Cardiac septum (tissue), 1 donor: Measurements from ENCODE around the gene VOPP1. TPM values are rescaled to one million over a fixed set of nuclear protein-coding genes. Genes with fewer than 3 reads are reported as not detected.
"Not testable (repeated sequence)": the region's sequence is repeated elsewhere in the genome, so short reads cannot be mapped to it uniquely, and the experiment has no call there.

Experiments used
- DNase-seq: peaks from one replicate; pipeline ENCODE4 v3.0.0-alpha.2; 2020; ENCODE audit warnings: low spot score
- intact Hi-C: fragments of 100-400 bp; cut with DNase I; formaldehyde crosslinking; loops from one replicate; pipeline ENCODE4 v1.14.0; 2022
- long read RNA-seq: library from polyadenylated mRNA; unstranded; transcript quantifications from one replicate; pipeline ENCODE4 v2.0.0, GENCODE V29; 2021
- total RNA-seq: library from RNA; stranded (reverse); fragmentation: NEBNext Ultra II Directional; extraction: Animal tissue kit (Norgen Biotek cat#: 25700); gene quantifications from one replicate; pipeline ENCODE4 v1.2.1, GENCODE V29; 2021
- donor health status: DM: no; HTN: no; CAD: no.

VOPP1 gene
- 32.0 TPM for total RNA-seq
- long read RNA-seq, transcript VOPP1-201 (5 exons, 2,962 nt), result major isoform, 39 of 66 reads
- long read RNA-seq, partial matches to known transcripts, result 1 of 66 reads
- long read RNA-seq, other reads (novel, unspliced or antisense), result 26 of 66 reads

GRCh38 chr7:55572378-55573233, at the start of gene VOPP1:
VOPP1 (minus strand) TSS chr7:55572502; CDS start chr7:55572324, 178 bp downstream.
- peak; percentile 84 for DNase-seq
- intact Hi-C loops, result loop anchor here (2.0 kb wide), 1 partner anchor 206 kb away; no protein-coding TSS in a partner anchor

GRCh38 chr7:55618913-55619312, 46.6 kb upstream of the VOPP1 start:
- intact Hi-C loops, result no loop called here

GRCh38 chr7:55614365-55615064, 42.2 kb upstream of the VOPP1 start:
- intact Hi-C loops, result not testable (repeated sequence)

More at GRCh38 chr7:55618913-55619312, 46.6 kb upstream of the VOPP1 start:
- no peak for DNase-seq

GRCh38 chr7:55609726-55610125, 37.4 kb upstream of the VOPP1 start:
- DNase-seq, intact Hi-C loops: not testable (repeated sequence)

More at GRCh38 chr7:55614365-55615064, 42.2 kb upstream of the VOPP1 start:
- not testable (repeated sequence) for DNase-seq

GRCh38 chr7:55605661-55606060, 33.4 kb upstream of the VOPP1 start:
- DNase-seq, intact Hi-C loops: not testable (repeated sequence)

- intact Hi-C loops, result loop anchor here (5.0 to 10.0 kb wide), 2 partner anchors 166 to 323 kb away; no protein-coding TSS in a partner anchor
- not testable (repeated sequence) for DNase-seq
These were observed 25.7 kb upstream of the VOPP1 start for GRCh38 chr7:55597944-55598499.

- intact Hi-C loops, result loop anchor here (5.0 to 10.0 kb wide), 2 partner anchors 165 to 322 kb away; no protein-coding TSS in a partner anchor
- not testable (repeated sequence) for DNase-seq
These were observed 25.0 kb upstream of the VOPP1 start for GRCh38 chr7:55597214-55597739.

- no peak for DNase-seq
- intact Hi-C loops, result loop anchor here (5.0 to 10.0 kb wide), 2 partner anchors 163 to 321 kb away; no protein-coding TSS in a partner anchor
These were observed 23.2 kb upstream of the VOPP1 start for GRCh38 chr7:55595511-55595910.

- intact Hi-C loops, result loop anchor here (5.0 to 10.0 kb wide), 2 partner anchors 163 to 320 kb away; no protein-coding TSS in a partner anchor
- no peak for DNase-seq
These were observed 22.6 kb upstream of the VOPP1 start for GRCh38 chr7:55594870-55595269.

GRCh38 chr7:55594414-55594813, 22.1 kb upstream of the VOPP1 start:
- intact Hi-C loops, result loop anchor here (10.0 kb wide), 1 partner anchor 320 kb away; no protein-coding TSS in a partner anchor
- DNase-seq, result no peak

- intact Hi-C loops, result loop anchor here (10.0 kb wide), 1 partner anchor 319 kb away; no protein-coding TSS in a partner anchor
- no peak for DNase-seq
These were observed 21.4 kb upstream of the VOPP1 start for GRCh38 chr7:55593515-55594318.

- intact Hi-C loops, result loop anchor here (10.0 kb wide), 1 partner anchor 318 kb away; no protein-coding TSS in a partner anchor
These were observed 20.8 kb upstream of the VOPP1 start for GRCh38 chr7:55593172-55593514.

GRCh38 chr7:55592492-55592891, 20.2 kb upstream of the VOPP1 start:
- intact Hi-C loops, result loop anchor here (10.0 kb wide), 1 partner anchor 318 kb away; no protein-coding TSS in a partner anchor
- no peak for DNase-seq

More at GRCh38 chr7:55593172-55593514, 20.8 kb upstream of the VOPP1 start:
- DNase-seq, result no peak

GRCh38 chr7:55591282-55591931, 19.1 kb upstream of the VOPP1 start:
- DNase-seq, result no peak
- intact Hi-C loops, result loop anchor here (10.0 kb wide), 1 partner anchor 317 kb away; no protein-coding TSS in a partner anchor

GRCh38 chr7:55590517-55591281, 18.4 kb upstream of the VOPP1 start:
- no peak for DNase-seq
- intact Hi-C loops, result loop anchor here (10.0 kb wide), 1 partner anchor 316 kb away; no protein-coding TSS in a partner anchor

- no peak for DNase-seq
- intact Hi-C loops, result loop anchor here (10.0 kb wide), 1 partner anchor 315 kb away; no protein-coding TSS in a partner anchor
These were observed 17.6 kb upstream of the VOPP1 start for GRCh38 chr7:55589905-55590304.
